Spleen (tissue), 7 donors: ENCODE data around the gene EFCAB5.

Experiments
- CTCF ChIP-seq, 11 experiments: fragments of 200-600 bp in 7 of 11; fragments of 450-650 bp in 4 of 11; sonication (generic) in 4 of 11; IDR thresholded peaks in 8 of 11; conservative IDR thresholded peaks in 3 of 11; 1 replicate in 7 of 11; 2 replicates in 4 of 11; pipeline versions ENCODE4 v1.4.0 to v1.8.0; 2016 to 2021; ENCODE audit warnings: antibody characterized with exemption in 11 of 11, inconsistent platforms in 4 of 11, mild to moderate bottlenecking in 1 of 11
- POLR2A ChIP-seq, 3 donors: fragments of 450-650 bp; IDR thresholded peaks; one replicate each; pipeline ENCODE4 v1.5.1; 2017; ENCODE audit warnings: antibody characterized with exemption in 3 of 3, mild to moderate bottlenecking in 1 of 3
- donor health status: DM: no; HTN: no; CAD: no; lungs with moderate emphysema.
- donor health status: DM: no; HTN: no; CAD: no.
- donor health status: DM: no; HTN: no; CAD: no.

GRCh38 chr17:30148376-30148775, 206.9 kb downstream of the EFCAB5 start:
- TF ChIP-seq CTCF (IDR thresholded peaks at IDR 0.05 in 8 of 11, conservative IDR thresholded peaks at IDR 0.05 in 3 of 11) (no peak), POLR2A (IDR thresholded peaks at IDR 0.05) (no peak)
